Measurements from ENCODE around the gene NEK10.

The NEK10 gene

GRCh38 chr3:27094721-27095120 is 274.5 kb downstream of the NEK10 start:
- DNase-seq (ENCODE audit: low spot score): no peak

- DNase-seq (ENCODE audit: low spot score): no peak
These were observed 275.4 kb downstream of the NEK10 start for GRCh38 chr3:27093771-27094170.

- no peak for DNase-seq (ENCODE audit: low spot score)
These were observed 278.7 kb downstream of the NEK10 start for GRCh38 chr3:27090275-27091041.

GRCh38 chr3:27089645-27090044 is 279.5 kb downstream of the NEK10 start:
- no peak for DNase-seq (ENCODE audit: low spot score)

- no peak for DNase-seq (ENCODE audit: low spot score)
These were observed 280.1 kb downstream of the NEK10 start for GRCh38 chr3:27089068-27089467.

- no peak for DNase-seq (ENCODE audit: low spot score)
These were observed 283.1 kb downstream of the NEK10 start for GRCh38 chr3:27085829-27086730.

GRCh38 chr3:27081992-27082607 is 287.1 kb downstream of the NEK10 start:
- DNase-seq (ENCODE audit: low spot score): no peak

GRCh38 chr3:27081566-27081965 is 287.6 kb downstream of the NEK10 start:
- DNase-seq (ENCODE audit: low spot score): no peak

- DNase-seq (ENCODE audit: low spot score): no peak
These were observed 289.0 kb downstream of the NEK10 start for GRCh38 chr3:27080258-27080525.

GRCh38 chr3:27079427-27080257 is 289.5 kb downstream of the NEK10 start:
- no peak for DNase-seq (ENCODE audit: low spot score)

- no peak for DNase-seq (ENCODE audit: low spot score)
These were observed 290.8 kb downstream of the NEK10 start for GRCh38 chr3:27078246-27078913.

GRCh38 chr3:27076815-27077630 is 292.2 kb downstream of the NEK10 start:
- DNase-seq (ENCODE audit: low spot score): no peak

GRCh38 chr3:27074914-27075313 is 294.3 kb downstream of the NEK10 start:
- peak; percentile 28 for DNase-seq (ENCODE audit: low spot score)

- DNase-seq (ENCODE audit: low spot score): no peak
These were observed 295.3 kb downstream of the NEK10 start for GRCh38 chr3:27073912-27074311.

GRCh38 chr3:27072810-27073651 is 296.2 kb downstream of the NEK10 start:
- no peak for DNase-seq (ENCODE audit: low spot score)

- DNase-seq (ENCODE audit: low spot score): no peak
These were observed 308.8 kb downstream of the NEK10 start for GRCh38 chr3:27060336-27060735.
